ENCODE measurements around the gene SOBP.

SOBP gene

DNA sequence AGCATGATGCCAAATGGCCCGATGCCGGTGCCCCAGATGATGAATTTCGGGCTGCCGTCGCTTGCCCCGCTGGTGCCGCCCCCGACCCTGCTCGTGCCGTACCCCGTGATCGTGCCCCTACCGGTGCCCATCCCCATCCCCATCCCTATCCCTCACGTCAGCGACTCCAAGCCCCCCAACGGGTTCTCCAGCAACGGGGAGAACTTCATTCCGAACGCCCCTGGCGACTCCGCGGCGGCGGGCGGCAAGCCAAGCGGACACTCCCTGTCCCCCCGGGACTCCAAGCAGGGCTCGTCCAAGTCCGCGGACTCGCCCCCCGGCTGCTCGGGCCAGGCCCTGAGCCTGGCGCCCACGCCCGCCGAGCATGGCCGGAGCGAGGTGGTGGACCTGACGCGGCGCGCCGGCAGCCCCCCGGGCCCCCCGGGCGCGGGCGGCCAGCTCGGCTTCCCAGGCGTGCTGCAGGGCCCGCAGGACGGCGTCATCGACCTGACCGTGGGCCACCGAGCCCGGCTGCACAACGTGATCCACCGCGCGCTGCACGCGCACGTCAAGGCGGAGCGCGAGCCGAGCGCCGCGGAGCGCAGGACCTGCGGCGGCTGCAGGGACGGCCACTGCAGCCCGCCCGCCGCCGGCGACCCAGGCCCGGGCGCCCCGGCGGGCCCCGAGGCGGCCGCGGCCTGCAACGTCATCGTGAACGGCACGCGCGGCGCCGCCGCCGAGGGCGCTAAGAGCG is 144.6 kb downstream of the SOBP start:
- Histone ChIP-seq H2BK5ac (ENCODE audit: low read depth, low read length, poor library complexity, severe bottlenecking) (no peak overlapping the region), H2BK15ac (ENCODE audit: low read depth, poor library complexity, severe bottlenecking) (no peak overlapping the region), H3K4ac (ENCODE audit: low read depth in 1 of 2, low read length in 2 of 2) (no peak overlapping the region), H4K91ac (ENCODE audit: low read length) (no peak overlapping the region), H3K9me3 (ENCODE audit: control insufficient read depth, low read length) (no peaks in the 10 kb centered on the region), H2BK12ac (ENCODE audit: low read length in 2 of 2) (no peak overlapping the region), H3K27me3 (ENCODE audit: control insufficient read depth in 1 of 2, insufficient read depth in 1 of 2, low read length in 2 of 2) (peaks cover 0 to 23% of the 10 kb centered on the region in 2 experiments), H3K4me2 (ENCODE audit: low read length, poor library complexity, severe bottlenecking) (peak overlapping the region; percentile 3), H3K79me1 (replicated peaks; ENCODE audit: low read length, poor library complexity, severe bottlenecking) (no peaks in the 10 kb centered on the region), H3K27ac (ENCODE audit: low read length, poor library complexity, severe bottlenecking) (no peak overlapping the region), H2AFZ (ENCODE audit: low read depth, low read length) (no peak overlapping the region), H3K18ac (ENCODE audit: low read depth in 1 of 2, low read length in 2 of 2) (no peak overlapping the region), H3K23ac (ENCODE audit: low read length in 2 of 2) (no peak overlapping the region), H2BK120ac (ENCODE audit: low read depth, low read length) (no peak overlapping the region), H3K4me1 (ENCODE audit: control insufficient read depth, insufficient read depth, low read depth, low read length) (peaks cover 3% of the 10 kb centered on the region), H3K4me3 (ENCODE audit: insufficient read depth in 1 of 2, low read depth in 1 of 2, low read length in 2 of 2) (no peak overlapping the region), H3K36me3 (ENCODE audit: control insufficient read depth in 1 of 2, insufficient read depth in 2 of 2, low read depth in 1 of 2, low read length in 2 of 2) (peaks cover 4 to 26% of the 10 kb centered on the region in 2 experiments), H3K9ac (ENCODE audit: low read length) (no peak overlapping the region), H3K14ac (ENCODE audit: low read length in 2 of 2) (no peak overlapping the region), H2AK5ac (ENCODE audit: low read length, severe bottlenecking) (no peak overlapping the region), H4K8ac (ENCODE audit: low read length) (no peak overlapping the region)
- no peak for DNase-seq
- 66% methylated on average over 88 of the region's 101 CpGs for WGBS

DNA sequence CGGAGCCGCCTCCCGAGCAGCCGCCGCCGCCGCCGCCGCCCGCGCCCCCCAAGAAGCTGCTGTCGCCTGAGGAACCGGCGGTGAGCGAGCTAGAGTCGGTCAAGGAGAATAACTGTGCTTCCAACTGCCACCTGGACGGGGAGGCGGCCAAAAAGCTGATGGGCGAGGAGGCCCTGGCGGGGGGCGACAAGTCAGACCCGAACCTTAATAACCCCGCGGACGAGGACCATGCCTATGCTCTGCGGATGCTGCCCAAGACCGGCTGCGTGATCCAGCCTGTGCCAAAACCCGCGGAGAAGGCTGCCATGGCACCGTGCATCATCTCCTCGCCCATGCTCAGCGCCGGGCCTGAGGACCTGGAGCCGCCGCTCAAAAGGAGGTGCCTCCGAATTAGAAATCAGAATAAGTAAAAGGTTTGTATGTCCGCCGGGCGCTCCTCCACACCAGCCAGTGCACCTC is 145.2 kb downstream of the SOBP start:
- no peak overlapping the region for H4K91ac ChIP-seq (ENCODE audit: low read length)
- H3K9ac ChIP-seq (ENCODE audit: low read length), result no peak overlapping the region
- H3K23ac ChIP-seq (ENCODE audit: low read length in 2 of 2), result no peak overlapping the region
- no peak overlapping the region for H2BK12ac ChIP-seq (ENCODE audit: low read length in 2 of 2)
- no peak overlapping the region for H3K4me2 ChIP-seq (ENCODE audit: low read length, poor library complexity, severe bottlenecking)
- peaks cover 0 to 23% of the 10 kb centered on the region in 2 experiments for H3K27me3 ChIP-seq (ENCODE audit: control insufficient read depth in 1 of 2, insufficient read depth in 1 of 2, low read length in 2 of 2)
- H3K14ac ChIP-seq (ENCODE audit: low read length in 2 of 2), result no peak overlapping the region
- H3K9me3 ChIP-seq (ENCODE audit: control insufficient read depth, low read length), result no peaks in the 10 kb centered on the region
- peaks cover 3% of the 10 kb centered on the region for H3K4me1 ChIP-seq (ENCODE audit: control insufficient read depth, insufficient read depth, low read depth, low read length)
- H3K4me3 ChIP-seq (ENCODE audit: insufficient read depth in 1 of 2, low read depth in 1 of 2, low read length in 2 of 2), result no peak overlapping the region
- H3K27ac ChIP-seq (ENCODE audit: low read length, poor library complexity, severe bottlenecking), result no peak overlapping the region
- H3K18ac ChIP-seq (ENCODE audit: low read depth in 1 of 2, low read length in 2 of 2), result no peak overlapping the region
- no peak overlapping the region for H3K4ac ChIP-seq (ENCODE audit: low read depth in 1 of 2, low read length in 2 of 2)
- no peak overlapping the region for H2BK5ac ChIP-seq (ENCODE audit: low read depth, low read length, poor library complexity, severe bottlenecking)
- H2AFZ ChIP-seq (ENCODE audit: low read depth, low read length), result no peak overlapping the region
- 79% methylated on average over 40 of the region's 40 CpGs for WGBS
- H3K36me3 ChIP-seq (ENCODE audit: control insufficient read depth in 1 of 2, insufficient read depth in 2 of 2, low read depth in 1 of 2, low read length in 2 of 2), result peaks cover 4 to 28% of the 10 kb centered on the region in 2 experiments
- no peak overlapping the region for H2BK15ac ChIP-seq (ENCODE audit: low read depth, poor library complexity, severe bottlenecking)
- no peak overlapping the region for H4K8ac ChIP-seq (ENCODE audit: low read length)
- DNase-seq, result no peak
- H2BK120ac ChIP-seq (ENCODE audit: low read depth, low read length), result no peak overlapping the region
- H3K79me1 ChIP-seq (replicated peaks; ENCODE audit: low read length, poor library complexity, severe bottlenecking), result no peaks in the 10 kb centered on the region
- no peak overlapping the region for H2AK5ac ChIP-seq (ENCODE audit: low read length, severe bottlenecking)

DNA sequence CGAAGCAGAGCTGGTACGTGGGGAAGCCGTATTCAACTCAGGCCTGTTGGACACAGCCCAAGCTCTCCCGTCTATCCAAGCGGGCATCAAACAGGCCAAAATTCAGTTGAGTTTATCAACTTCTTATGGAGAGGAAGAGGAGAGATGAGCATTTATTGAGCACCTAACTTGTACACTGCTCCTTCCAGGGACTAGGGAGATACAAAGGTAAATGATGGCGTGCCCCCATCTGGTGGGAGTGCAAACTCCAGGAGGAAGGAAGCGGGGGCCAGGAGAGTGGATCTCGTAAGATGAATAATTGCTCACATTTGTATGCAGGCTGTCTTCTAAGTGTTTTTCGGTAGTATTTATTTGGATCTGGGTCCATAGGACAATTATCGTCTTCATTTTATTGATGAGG is 146.6 kb downstream of the SOBP start:
- Histone ChIP-seq H3K18ac (ENCODE audit: low read depth in 1 of 2, low read length in 2 of 2) (no peak overlapping the region), H3K9ac (ENCODE audit: low read length) (no peak overlapping the region), H2BK5ac (ENCODE audit: low read depth, low read length, poor library complexity, severe bottlenecking) (no peak overlapping the region)

DNA sequence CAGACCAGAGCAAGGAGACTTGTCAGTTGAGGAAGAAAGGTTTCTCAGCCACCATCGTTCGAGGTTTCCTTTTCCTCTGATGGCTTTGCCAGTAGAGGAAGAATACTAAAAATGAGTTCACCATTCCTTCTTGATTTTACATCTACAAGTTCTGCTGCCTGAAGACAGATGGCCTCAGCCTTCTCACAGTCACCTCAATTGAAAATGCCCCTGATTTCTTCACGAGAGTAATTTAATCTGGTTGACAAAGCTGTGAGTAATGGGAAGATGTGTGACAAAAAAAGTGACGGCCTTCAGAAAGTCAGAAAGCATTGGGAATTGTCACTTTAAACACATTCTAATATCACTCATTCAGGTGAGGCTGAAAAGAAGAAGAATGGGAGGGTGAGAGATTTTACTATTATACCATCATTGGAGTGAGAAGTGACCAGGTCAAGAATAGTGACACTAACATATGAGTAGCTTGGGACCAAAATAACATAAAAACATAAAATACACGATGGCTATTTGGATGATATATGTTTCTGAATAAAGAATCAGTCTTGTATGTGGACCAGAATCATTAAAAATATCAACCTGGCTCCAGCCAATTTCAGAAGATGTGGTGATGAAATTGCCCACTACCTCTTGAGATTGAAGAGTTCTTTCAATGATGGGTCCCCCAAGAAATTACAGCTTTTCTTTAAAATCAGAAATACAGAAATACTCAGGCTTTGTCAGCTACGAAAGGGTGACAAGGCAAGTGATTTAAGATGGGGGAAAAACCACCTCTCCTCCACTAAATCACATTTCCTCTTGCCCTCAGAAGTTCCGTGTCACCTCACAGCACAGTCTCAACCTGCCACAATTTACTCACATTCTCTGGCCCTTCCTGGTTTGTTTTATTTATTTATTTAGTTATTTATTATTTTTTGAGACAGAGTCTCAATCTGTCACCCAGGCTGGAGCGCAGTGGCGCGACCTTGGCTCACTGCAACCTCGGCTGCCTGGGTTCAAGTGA is 147.7 kb downstream of the SOBP start:
- no peak overlapping the region for H3K4me3 ChIP-seq (ENCODE audit: insufficient read depth in 1 of 2, low read depth in 1 of 2, low read length in 2 of 2)
- no peak overlapping the region for H3K9ac ChIP-seq (ENCODE audit: low read length)
- H2BK120ac ChIP-seq (ENCODE audit: low read depth, low read length), result no peak overlapping the region
- H4K8ac ChIP-seq (ENCODE audit: low read length), result no peak overlapping the region
- H3K4me1 ChIP-seq (ENCODE audit: control insufficient read depth, insufficient read depth, low read depth, low read length), result peaks cover 7% of the 10 kb centered on the region
- H3K27ac ChIP-seq (ENCODE audit: low read length, poor library complexity, severe bottlenecking), result no peak overlapping the region
- no peaks in the 10 kb centered on the region for H3K9me3 ChIP-seq (ENCODE audit: control insufficient read depth, low read length)
- no peak overlapping the region for H3K14ac ChIP-seq (ENCODE audit: low read length in 2 of 2)
- H2AFZ ChIP-seq (ENCODE audit: low read depth, low read length), result no peak overlapping the region
- H4K91ac ChIP-seq (ENCODE audit: low read length), result no peak overlapping the region
- no peak overlapping the region for H3K4me2 ChIP-seq (ENCODE audit: low read length, poor library complexity, severe bottlenecking)
- no peak overlapping the region for H2BK12ac ChIP-seq (ENCODE audit: low read length in 2 of 2)
- no peaks in the 10 kb centered on the region for H3K79me1 ChIP-seq (replicated peaks; ENCODE audit: low read length, poor library complexity, severe bottlenecking)
- no peak for DNase-seq
- no peak overlapping the region for H3K18ac ChIP-seq (ENCODE audit: low read depth in 1 of 2, low read length in 2 of 2)
- no peak overlapping the region for H2AK5ac ChIP-seq (ENCODE audit: low read length, severe bottlenecking)
- H2BK5ac ChIP-seq (ENCODE audit: low read depth, low read length, poor library complexity, severe bottlenecking), result no peak overlapping the region
- peaks cover 0 to 37% of the 10 kb centered on the region in 2 experiments for H3K27me3 ChIP-seq (ENCODE audit: control insufficient read depth in 1 of 2, insufficient read depth in 1 of 2, low read length in 2 of 2)
- H3K36me3 ChIP-seq (ENCODE audit: control insufficient read depth in 1 of 2, insufficient read depth in 2 of 2, low read depth in 1 of 2, low read length in 2 of 2), result peaks cover 4 to 31% of the 10 kb centered on the region in 2 experiments
- 94% methylated on average over 8 of the region's 11 CpGs for WGBS
- no peak overlapping the region for H3K23ac ChIP-seq (ENCODE audit: low read length in 2 of 2)
- no peak overlapping the region for H3K4ac ChIP-seq (ENCODE audit: low read depth in 1 of 2, low read length in 2 of 2)
- H2BK15ac ChIP-seq (ENCODE audit: low read depth, poor library complexity, severe bottlenecking), result no peak overlapping the region

More for the DNA sequence above, 146.6 kb downstream of the SOBP start:
- Histone ChIP-seq H4K91ac (ENCODE audit: low read length) (no peak overlapping the region), H2BK12ac (ENCODE audit: low read length in 2 of 2) (no peak overlapping the region), H2BK120ac (ENCODE audit: low read depth, low read length) (no peak overlapping the region), H3K14ac (ENCODE audit: low read length in 2 of 2) (no peak overlapping the region), H3K9me3 (ENCODE audit: control insufficient read depth, low read length) (no peaks in the 10 kb centered on the region), H3K23ac (ENCODE audit: low read length in 2 of 2) (no peak overlapping the region), H2AK5ac (ENCODE audit: low read length, severe bottlenecking) (no peak overlapping the region), H3K4me3 (ENCODE audit: insufficient read depth in 1 of 2, low read depth in 1 of 2, low read length in 2 of 2) (no peak overlapping the region), H3K27me3 (ENCODE audit: control insufficient read depth in 1 of 2, insufficient read depth in 1 of 2, low read length in 2 of 2) (peaks cover 0 to 34% of the 10 kb centered on the region in 2 experiments), H3K27ac (ENCODE audit: low read length, poor library complexity, severe bottlenecking) (no peak overlapping the region), H3K4me2 (ENCODE audit: low read length, poor library complexity, severe bottlenecking) (no peak overlapping the region), H4K8ac (ENCODE audit: low read length) (no peak overlapping the region), H3K36me3 (ENCODE audit: control insufficient read depth in 1 of 2, insufficient read depth in 2 of 2, low read depth in 1 of 2, low read length in 2 of 2) (peaks cover 4 to 31% of the 10 kb centered on the region in 2 experiments), H3K79me1 (replicated peaks; ENCODE audit: low read length, poor library complexity, severe bottlenecking) (no peaks in the 10 kb centered on the region), H3K4me1 (ENCODE audit: control insufficient read depth, insufficient read depth, low read depth, low read length) (peaks cover 5% of the 10 kb centered on the region), H2AFZ (ENCODE audit: low read depth, low read length) (no peak overlapping the region), H2BK15ac (ENCODE audit: low read depth, poor library complexity, severe bottlenecking) (no peak overlapping the region), H3K4ac (ENCODE audit: low read depth in 1 of 2, low read length in 2 of 2) (no peak overlapping the region)
- DNase-seq, result no peak
- 93% methylated on average over 8 of the region's 10 CpGs for WGBS
